ENCODE data around the gene POU3F3. TPM values are rescaled to one million over a fixed set of nuclear protein-coding genes. Genes with fewer than 3 reads are reported as not detected.

Gene POU3F3
- total RNA-seq, 2 donors from 2014 or later: 1.4 to 2.0 TPM

- no peak overlapping the region for H3K4me3 ChIP-seq
- TF ChIP-seq CTCF (IDR thresholded peaks at IDR 0.05): no peak
- no peak overlapping the region for H3K27ac ChIP-seq
Measured at GRCh38 chr2:104820126-104820525, 33.8 kb upstream of the POU3F3 start.

DNA sequence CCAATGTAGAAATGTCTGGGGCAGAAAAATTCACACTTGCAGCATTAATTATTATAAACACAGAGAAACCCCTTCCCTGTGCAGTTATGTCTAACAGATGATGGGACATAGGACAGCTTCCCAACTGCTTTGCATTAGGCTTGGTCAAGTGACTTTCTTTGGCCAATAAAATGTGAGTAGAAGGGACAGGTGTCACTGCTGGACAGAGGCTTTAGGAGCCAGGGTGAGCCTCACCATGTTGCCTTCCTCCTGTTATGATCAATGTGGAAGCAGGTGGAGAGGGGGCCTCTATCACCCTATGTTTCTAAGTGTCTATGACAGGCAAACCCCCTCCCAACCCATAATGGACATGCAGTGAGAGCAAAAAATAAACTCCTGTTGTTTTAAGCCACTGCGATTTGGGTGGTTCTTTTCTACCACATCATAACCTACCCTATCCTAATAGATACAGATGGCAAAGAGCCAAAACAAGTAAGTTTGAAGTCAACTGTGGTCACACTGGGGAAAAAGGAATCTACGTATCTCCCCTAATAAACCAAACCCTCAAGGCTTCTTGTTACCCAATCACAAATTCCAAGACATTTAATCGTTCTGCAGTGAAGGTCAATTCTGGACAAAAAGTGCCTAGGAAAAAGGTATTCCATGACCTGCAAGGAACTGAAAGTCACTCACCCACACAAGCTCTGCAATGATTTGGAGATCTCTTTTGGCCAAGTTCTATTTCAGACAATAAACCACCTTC lies 28.6 kb upstream of the POU3F3 start:
- H3K27ac ChIP-seq: no peak overlapping the region
- H3K27me3 ChIP-seq (replicated peaks; ENCODE audit: insufficient read depth): no peaks in the 10 kb centered on the region
- no peaks in the 10 kb centered on the region for H3K4me1 ChIP-seq (ENCODE audit: control insufficient read depth in 1 of 2, low read depth in 2 of 2)
- ATAC-seq (ENCODE audit: insufficient number of reproducible peaks, low FRiP score, low read depth) (no peak), DNase-seq (ENCODE audit: low spot score) (no peak)
- no peak for TF ChIP-seq CTCF (IDR thresholded peaks at IDR 0.05)
- H3K9me3 ChIP-seq: no peaks in the 10 kb centered on the region
- H3K36me3 ChIP-seq: no peaks in the 10 kb centered on the region
- no peak overlapping the region for H3K4me3 ChIP-seq

More at GRCh38 chr2:104820126-104820525, 33.8 kb upstream of the POU3F3 start:
- H3K27me3 ChIP-seq (replicated peaks; ENCODE audit: insufficient read depth): no peaks in the 10 kb centered on the region
- DNase-seq (ENCODE audit: low spot score): no peak
- no peaks in the 10 kb centered on the region for H3K36me3 ChIP-seq
- H3K4me1 ChIP-seq (ENCODE audit: control insufficient read depth in 1 of 2, low read depth in 2 of 2): no peaks in the 10 kb centered on the region
- no peaks in the 10 kb centered on the region for H3K9me3 ChIP-seq
- no peak for ATAC-seq (ENCODE audit: insufficient number of reproducible peaks, low FRiP score, low read depth)

DNA sequence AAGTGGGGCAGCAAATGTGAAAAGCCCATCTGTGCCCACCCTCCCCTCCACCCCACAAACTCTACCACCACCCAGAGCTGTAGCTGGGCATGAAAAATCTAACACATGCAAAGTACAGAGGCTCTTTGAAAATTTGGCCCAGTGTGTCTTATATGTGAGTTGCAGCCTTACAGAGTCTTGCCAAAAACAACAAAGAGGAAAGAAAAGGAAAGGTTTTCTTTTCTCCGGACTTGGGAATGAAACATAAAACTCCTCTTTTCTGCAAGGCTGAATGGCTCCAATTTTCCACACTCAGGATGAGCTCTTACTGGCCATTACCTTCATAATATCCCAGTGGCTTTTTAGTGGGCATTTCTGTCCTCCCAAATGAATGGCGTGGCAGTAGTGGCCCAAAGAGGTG lies 27.9 kb upstream of the POU3F3 start:
- no peak for TF ChIP-seq CTCF (IDR thresholded peaks at IDR 0.05)
- no peak for DNase-seq (ENCODE audit: low spot score)
- Histone ChIP-seq H3K27me3 (replicated peaks; ENCODE audit: insufficient read depth) (no peaks in the 10 kb centered on the region), H3K36me3 (no peaks in the 10 kb centered on the region), H3K27ac (no peak overlapping the region), H3K4me1 (ENCODE audit: control insufficient read depth in 1 of 2, low read depth in 2 of 2) (no peaks in the 10 kb centered on the region), H3K9me3 (no peaks in the 10 kb centered on the region), H3K4me3 (no peak overlapping the region)
- no peak for ATAC-seq (ENCODE audit: insufficient number of reproducible peaks, low FRiP score, low read depth)

DNA sequence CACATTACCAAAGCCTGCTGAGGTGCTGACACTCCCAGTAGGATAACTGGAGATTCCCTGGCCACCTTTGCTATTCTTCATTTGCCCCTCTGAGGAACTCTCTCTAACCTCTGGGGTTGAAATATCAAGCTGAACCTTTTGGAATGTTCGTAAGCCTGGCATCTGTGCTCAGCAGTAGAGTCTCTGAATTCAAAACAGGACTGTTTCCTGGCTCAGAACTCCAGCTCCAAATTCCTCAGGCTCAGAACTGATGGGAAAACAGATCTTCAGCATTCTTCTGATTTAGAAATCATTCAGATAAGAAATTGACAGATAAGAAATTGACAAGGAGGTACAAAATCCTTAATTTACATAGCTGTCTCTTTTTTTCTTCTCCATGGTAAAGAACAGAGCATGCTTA lies 22.2 kb upstream of the POU3F3 start:
- Histone ChIP-seq H3K9me3 (no peaks in the 10 kb centered on the region), H3K4me3 (no peak overlapping the region), H3K27ac (no peak overlapping the region), H3K36me3 (no peaks in the 10 kb centered on the region), H3K27me3 (replicated peaks; ENCODE audit: insufficient read depth) (no peaks in the 10 kb centered on the region), H3K4me1 (ENCODE audit: control insufficient read depth in 1 of 2, low read depth in 2 of 2) (no peaks in the 10 kb centered on the region)
- ATAC-seq (ENCODE audit: insufficient number of reproducible peaks, low FRiP score, low read depth) (no peak), DNase-seq (ENCODE audit: low spot score) (no peak)
- no peak for TF ChIP-seq CTCF (IDR thresholded peaks at IDR 0.05)

DNA sequence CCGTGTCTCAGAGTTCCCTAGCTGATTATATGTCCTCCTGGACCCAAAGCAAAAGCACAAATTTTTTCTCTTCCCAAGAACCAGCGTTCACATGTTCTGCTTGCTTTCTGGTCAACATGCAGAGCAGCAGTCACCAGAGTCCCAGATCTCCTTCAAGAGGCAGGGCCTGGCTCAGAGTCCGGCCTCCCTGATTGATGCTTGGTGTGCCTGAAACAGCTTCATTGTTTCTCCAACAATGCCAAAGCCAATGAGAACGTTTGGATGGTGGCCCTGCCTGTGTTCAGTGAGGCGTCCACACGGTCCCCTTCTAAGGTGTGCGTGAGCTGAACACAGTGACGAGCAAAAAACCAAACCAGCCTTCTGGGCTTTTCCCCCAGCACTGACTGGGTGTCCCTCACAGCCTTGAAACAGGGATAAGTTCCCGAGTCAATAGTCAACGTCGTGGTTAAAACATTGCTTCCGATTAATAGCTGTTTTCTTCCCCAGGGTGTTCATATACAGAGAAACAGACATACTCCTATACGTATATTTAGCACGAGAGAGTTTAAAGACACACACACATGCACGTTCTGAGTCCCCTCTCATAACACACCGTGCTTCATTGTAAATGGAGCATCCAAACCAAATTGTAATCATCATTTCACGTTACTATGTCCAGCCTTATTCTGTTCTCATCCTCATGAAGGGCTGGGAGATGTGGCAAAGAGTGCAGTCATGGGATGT lies 19.3 kb upstream of the POU3F3 start:
- no peaks in the 10 kb centered on the region for H3K4me1 ChIP-seq (ENCODE audit: control insufficient read depth in 1 of 2, low read depth in 2 of 2)
- no peak for TF ChIP-seq CTCF (IDR thresholded peaks at IDR 0.05)
- no peaks in the 10 kb centered on the region for H3K9me3 ChIP-seq
- H3K27me3 ChIP-seq (replicated peaks; ENCODE audit: insufficient read depth): no peaks in the 10 kb centered on the region
- no peak overlapping the region for H3K27ac ChIP-seq
- DNase-seq (ENCODE audit: low spot score): no peak
- H3K4me3 ChIP-seq: no peak overlapping the region
- H3K36me3 ChIP-seq: no peaks in the 10 kb centered on the region
- no peak for ATAC-seq (ENCODE audit: insufficient number of reproducible peaks, low FRiP score, low read depth)
